Cardiac muscle cell (in vitro differentiated cells and primary cell): ENCODE data around the gene KHDRBS2. TPM values are rescaled to one million over a fixed set of nuclear protein-coding genes. Genes with fewer than 3 reads are reported as not detected.

Source experiments
- DNase-seq, 2 donors: peaks; one replicate each; pipeline versions ENCODE4 v3.0.0 to v3.0.0-alpha.2; 2010 to 2017; ENCODE audit warnings: low read depth in 1 of 2, low spot score in 1 of 2
- H3K27ac ChIP-seq: fragments of 200-600 bp; sonication (generic); 2 replicates; pipeline ENCODE4 v1.5.1; 2016
- H3K27me3 ChIP-seq: fragments of 200-600 bp; sonication (generic); 2 replicates; pipeline ENCODE4 v1.6.0; 2016; ENCODE audit warnings: control low read depth
- H3K36me3 ChIP-seq: fragments of 200-600 bp; sonication (generic); 2 replicates; pipeline ENCODE4 v1.5.1; 2016; ENCODE audit warnings: control low read depth
- H3K4me1 ChIP-seq: fragments of 200-600 bp; sonication (generic); 2 replicates; pipeline ENCODE4 v1.8.1; 2017; ENCODE audit warnings: low read depth, mild to moderate bottlenecking, mixed run types
- H3K4me3 ChIP-seq: fragments of 200-600 bp; sonication (generic); 2 replicates; pipeline ENCODE4 v1.5.1; 2016; ENCODE audit warnings: mild to moderate bottlenecking
- H3K9me3 ChIP-seq: fragments of 200-600 bp; sonication (generic); 2 replicates; pipeline ENCODE4 v1.5.1; 2017; ENCODE audit warnings: low read depth, mild to moderate bottlenecking, control low read depth
- polyA plus RNA-seq: library from polyadenylated mRNA; unstranded; fragments of >200 nt; fragmentation: Nextera tagmentation; extraction: Ambion mirVana; gene quantifications from 2 replicates; pipeline ENCODE4 v1.2.1, GENCODE V29; 2016
- total RNA-seq: library from RNA; depleted of rRNA; stranded (reverse); fragments of >200 nt; gene quantifications from 2 replicates; pipeline ENCODE4 v1.2.3, GENCODE V29; 2016
- TF ChIP-seq, protein P1 (sequence below): IDR thresholded peaks from 2 replicates; pipeline ENCODE4 v1.5.1; 2012; ENCODE audit warnings: low read depth, mild to moderate bottlenecking, low read length

KHDRBS2 gene
- total RNA-seq (5.0 and 5.6 TPM in 2 replicates), polyA plus RNA-seq (1.3 and 3.7 TPM in 2 replicates)

DNA sequence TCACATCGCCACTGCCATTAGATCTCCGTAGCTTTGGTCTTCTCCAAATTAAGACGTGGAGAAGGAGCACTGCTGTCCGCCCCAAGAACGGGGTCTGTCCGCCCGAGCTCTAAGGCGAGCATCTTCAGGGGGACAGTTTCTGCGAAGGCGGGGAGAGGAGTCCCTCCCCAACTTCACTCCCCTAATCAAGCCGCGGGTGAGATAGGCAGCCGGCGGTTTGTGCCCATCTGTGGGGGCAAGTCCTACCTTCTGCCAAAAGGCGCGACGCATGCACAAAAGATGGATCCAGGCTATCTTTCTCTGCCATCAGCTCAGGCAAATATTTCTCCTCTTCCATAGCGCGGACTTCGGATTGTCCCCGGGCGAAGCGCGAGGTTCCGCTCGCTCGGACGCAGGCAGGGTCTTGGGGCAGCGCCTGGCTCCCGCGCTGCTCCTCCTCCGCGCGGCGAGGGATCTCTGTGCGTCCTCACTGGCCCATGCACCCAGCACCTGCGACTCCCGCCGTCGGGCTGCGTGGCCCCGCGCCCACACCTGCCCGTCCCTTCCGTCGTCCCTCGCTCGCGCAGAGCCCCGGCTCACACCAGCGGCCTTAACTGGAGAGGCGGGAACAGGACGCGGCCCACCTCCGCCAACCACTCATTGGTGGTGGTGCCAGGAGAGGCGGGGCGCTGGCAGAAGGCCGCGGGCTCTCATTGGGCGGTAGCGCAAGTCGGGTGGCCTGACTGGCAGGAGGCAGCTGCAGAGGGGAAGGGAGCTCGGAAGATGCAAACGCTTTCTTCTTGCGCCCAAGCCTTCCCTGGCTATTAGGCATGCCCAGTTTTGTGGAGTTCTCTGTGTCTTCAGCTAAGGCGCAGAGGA is at the start of gene KHDRBS2:
TSS of gene KHDRBS2 (minus strand) at position 614 of the 858 bp plus-strand sequence.
- TF ChIP-seq, protein P1, sequence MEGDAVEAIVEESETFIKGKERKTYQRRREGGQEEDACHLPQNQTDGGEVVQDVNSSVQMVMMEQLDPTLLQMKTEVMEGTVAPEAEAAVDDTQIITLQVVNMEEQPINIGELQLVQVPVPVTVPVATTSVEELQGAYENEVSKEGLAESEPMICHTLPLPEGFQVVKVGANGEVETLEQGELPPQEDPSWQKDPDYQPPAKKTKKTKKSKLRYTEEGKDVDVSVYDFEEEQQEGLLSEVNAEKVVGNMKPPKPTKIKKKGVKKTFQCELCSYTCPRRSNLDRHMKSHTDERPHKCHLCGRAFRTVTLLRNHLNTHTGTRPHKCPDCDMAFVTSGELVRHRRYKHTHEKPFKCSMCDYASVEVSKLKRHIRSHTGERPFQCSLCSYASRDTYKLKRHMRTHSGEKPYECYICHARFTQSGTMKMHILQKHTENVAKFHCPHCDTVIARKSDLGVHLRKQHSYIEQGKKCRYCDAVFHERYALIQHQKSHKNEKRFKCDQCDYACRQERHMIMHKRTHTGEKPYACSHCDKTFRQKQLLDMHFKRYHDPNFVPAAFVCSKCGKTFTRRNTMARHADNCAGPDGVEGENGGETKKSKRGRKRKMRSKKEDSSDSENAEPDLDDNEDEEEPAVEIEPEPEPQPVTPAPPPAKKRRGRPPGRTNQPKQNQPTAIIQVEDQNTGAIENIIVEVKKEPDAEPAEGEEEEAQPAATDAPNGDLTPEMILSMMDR: no peak
- no peaks in the 10 kb centered on the region for H3K4me1 ChIP-seq
- peaks cover 26% of the 10 kb centered on the region for H3K27me3 ChIP-seq
- H3K27ac ChIP-seq: no peak within 1 kb of the TSS
- peak within 1 kb of the TSS; percentile 56 for H3K4me3 ChIP-seq
- no peaks in the 10 kb centered on the region for H3K9me3 ChIP-seq
- no peaks in the 10 kb centered on the region for H3K36me3 ChIP-seq
- peak; percentile 3 to 94 for DNase-seq

DNA sequence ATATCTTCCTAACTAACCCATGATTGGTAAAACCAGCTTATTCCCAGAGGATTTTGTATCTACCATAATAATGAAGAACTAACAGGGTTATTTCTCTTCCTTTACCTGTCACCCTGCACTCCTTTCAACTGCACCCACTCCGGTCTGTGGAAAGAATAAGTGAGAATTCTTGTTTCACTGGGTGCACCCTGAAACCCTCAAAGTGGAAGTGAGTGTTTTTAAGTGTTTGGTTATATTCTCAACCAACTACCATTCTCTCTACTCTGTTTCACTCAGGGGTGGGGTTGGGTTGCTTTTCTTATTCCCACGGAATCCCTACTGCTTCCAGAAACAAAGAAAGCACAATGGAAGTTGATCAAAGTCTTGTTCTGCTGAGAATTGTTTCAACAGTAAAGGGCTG is 42.6 kb upstream of the KHDRBS2 start:
- no peaks in the 10 kb centered on the region for H3K9me3 ChIP-seq
- H3K4me1 ChIP-seq: no peaks in the 10 kb centered on the region
- TF ChIP-seq, protein P1: no peak
- H3K4me3 ChIP-seq: no peak overlapping the region
- DNase-seq: no peak
- no peak overlapping the region for H3K27ac ChIP-seq
- H3K27me3 ChIP-seq: no peaks in the 10 kb centered on the region
- no peaks in the 10 kb centered on the region for H3K36me3 ChIP-seq

DNA sequence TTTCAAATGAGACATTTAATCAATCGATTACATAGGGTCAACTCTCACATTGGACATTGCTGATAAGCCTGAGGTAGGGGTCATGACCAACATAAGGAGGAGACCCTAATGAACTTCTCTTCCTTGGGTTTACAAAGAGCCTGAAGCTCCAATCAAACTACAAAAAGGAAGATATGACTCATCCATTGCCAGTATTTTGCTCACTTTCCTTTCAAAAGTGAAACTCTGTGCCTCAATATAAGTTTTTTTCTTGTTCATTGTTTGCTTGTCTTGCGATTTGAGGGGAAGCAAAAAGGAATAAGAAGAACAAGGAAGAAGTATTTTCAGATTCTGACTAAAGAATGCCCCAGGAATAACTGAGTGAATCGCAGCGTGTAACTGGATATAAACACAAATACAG is 38.8 kb upstream of the KHDRBS2 start:
- TF ChIP-seq, protein P1: no peak
- Histone ChIP-seq H3K27ac (no peak overlapping the region), H3K27me3 (no peaks in the 10 kb centered on the region), H3K4me3 (no peak overlapping the region), H3K9me3 (no peaks in the 10 kb centered on the region), H3K36me3 (no peaks in the 10 kb centered on the region), H3K4me1 (no peaks in the 10 kb centered on the region)
- DNase-seq: no peak

DNA sequence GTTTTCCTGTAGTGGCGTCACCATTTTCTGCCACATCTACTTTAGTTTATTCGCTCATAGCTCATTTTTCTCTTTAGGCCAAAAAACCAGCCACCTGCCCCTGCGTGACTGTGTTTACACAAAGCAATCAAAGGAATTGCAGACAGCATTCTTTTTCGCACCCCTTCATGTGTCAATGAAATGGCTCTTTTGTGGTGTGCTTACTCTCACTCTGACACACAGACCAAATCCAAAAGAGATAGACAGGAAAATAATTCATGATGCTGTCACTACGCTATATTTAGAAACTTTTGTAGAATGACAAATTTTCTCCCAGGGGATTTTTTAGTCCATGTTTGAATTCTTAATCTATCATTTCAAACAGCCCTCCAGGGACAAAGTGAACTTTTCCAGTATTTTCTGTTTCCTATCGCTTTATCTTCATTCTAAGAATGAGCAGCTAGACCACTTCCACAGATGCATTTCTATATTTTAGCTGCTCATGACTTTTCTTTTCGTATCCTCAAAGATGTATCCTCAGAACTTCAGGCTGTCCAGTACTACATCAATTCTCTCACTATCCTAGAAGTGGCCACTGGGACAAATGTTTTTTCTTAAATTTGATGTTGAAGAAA is 37.9 kb upstream of the KHDRBS2 start:
- H3K9me3 ChIP-seq: no peaks in the 10 kb centered on the region
- H3K27ac ChIP-seq: no peak overlapping the region
- H3K4me1 ChIP-seq: no peaks in the 10 kb centered on the region
- H3K36me3 ChIP-seq: no peaks in the 10 kb centered on the region
- DNase-seq: peak in 1 of 2 donors; percentile 1
- H3K4me3 ChIP-seq: no peak overlapping the region
- H3K27me3 ChIP-seq: no peaks in the 10 kb centered on the region
- TF ChIP-seq, protein P1: no peak

DNA sequence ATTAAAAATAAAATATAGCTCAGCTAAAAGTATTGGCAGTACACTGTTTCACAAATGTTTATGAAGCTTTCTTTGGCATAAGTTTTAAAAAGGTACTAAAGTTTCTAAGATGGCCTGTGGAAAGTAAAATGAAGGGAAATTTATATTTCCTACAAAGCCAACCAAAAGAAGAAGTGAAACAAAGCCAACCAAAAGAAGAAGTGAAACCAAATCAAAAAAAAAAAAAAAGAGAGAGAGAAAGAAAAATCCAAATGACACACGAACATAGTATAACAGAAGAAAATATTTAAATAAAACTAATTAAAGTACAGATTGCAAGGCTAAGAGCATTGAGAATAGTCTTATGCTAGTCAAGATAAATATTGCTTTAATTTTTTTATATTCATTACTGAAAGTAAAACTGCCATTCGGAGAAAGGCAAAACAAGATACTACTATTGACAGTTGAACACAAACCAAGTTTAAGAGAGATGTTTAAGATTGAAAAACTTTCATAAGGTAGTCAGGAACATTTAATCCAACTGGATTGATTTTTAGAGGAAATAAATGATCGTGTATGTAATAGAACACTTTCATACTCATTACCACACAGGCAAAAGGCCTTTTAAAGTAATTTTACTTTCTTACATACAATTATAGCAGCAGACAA is 12.8 kb upstream of the KHDRBS2 start:
- H3K4me3 ChIP-seq: no peak overlapping the region
- no peaks in the 10 kb centered on the region for H3K9me3 ChIP-seq
- H3K36me3 ChIP-seq: no peaks in the 10 kb centered on the region
- H3K27me3 ChIP-seq: no peaks in the 10 kb centered on the region
- TF ChIP-seq, protein P1: no peak
- no peaks in the 10 kb centered on the region for H3K4me1 ChIP-seq
- no peak overlapping the region for H3K27ac ChIP-seq
- no peak for DNase-seq
